Right cardiac atrium (tissue), 5 donors: ENCODE data around the gene E4F1. TPM values are rescaled to one million over a fixed set of nuclear protein-coding genes. Genes with fewer than 3 reads are reported as not detected.

Experiments
- ATAC-seq, 2 donors: fragments of 200-7000 bp; cut with Tn5 transposase; one replicate each; pipeline versions ENCODE4 v1.8.0 to v1.9.1; 2020; ENCODE audit warnings: moderate library complexity in 2 of 2, mild to moderate bottlenecking in 1 of 2
- DNase-seq, 3 donors: peaks; one replicate each; pipeline ENCODE4 v3.0.0-alpha.2; 2020
- H3K27ac ChIP-seq: one replicate; pipeline ENCODE4 v1.5.1; 2013; ENCODE audit warnings: mild to moderate bottlenecking, low read length, control low read depth, moderate library complexity
- H3K27me3 ChIP-seq: one replicate; pipeline ENCODE4 v1.6.1; 2013; ENCODE audit not compliant: control insufficient read depth, insufficient read depth
- H3K4me1 ChIP-seq: one replicate; pipeline ENCODE4 v1.6.1; 2013; ENCODE audit warnings: low read length; ENCODE audit not compliant: control insufficient read depth, insufficient read depth
- H3K4me3 ChIP-seq: one replicate; pipeline ENCODE4 v1.5.1; 2013; ENCODE audit warnings: low read length, control low read depth
- H3K9me3 ChIP-seq: one replicate; pipeline ENCODE4 v1.6.1; 2013; ENCODE audit warnings: low read length; ENCODE audit not compliant: control insufficient read depth
- WGBS: extraction: QIAGEN DNeasy Blood & Tissue Kit; methylation state at CpG from one replicate; pipeline ENCODE4 v1.1.7; 2013; 5-methylcytosine and 5-hydroxymethylcytosine counted together
- intact Hi-C, 4 donors: fragments of 100-400 bp; cut with DNase I; formaldehyde crosslinking; loops; one replicate each; pipeline versions ENCODE4 v1.11.0 to v1.14.0; 2022 to 2023
- polyA plus RNA-seq: library from polyadenylated mRNA; stranded (reverse); fragments of 200-250 nt; gene quantifications from one replicate; pipeline ENCODE4 v1.2.3, GENCODE V29; 2013
- total RNA-seq, 4 donors: library from RNA; stranded (reverse); fragmentation: NEBNext Ultra II Directional; extraction: Animal tissue kit (Norgen Biotek cat#: 25700); gene quantifications; one replicate each; pipeline ENCODE4 v1.2.1, GENCODE V29; 2021
- donor health status: healthy with polysubstance abuse.
- donor health status: DM: no; HTN: yes; CAD: no.
- donor health status: DM: no; HTN: no; CAD: no.
- donor health status: DM: no; HTN: yes; CAD: no; lungs with severe emphysema.
- donor health status: DM: yes; HTN: yes; CAD: no.

The E4F1 gene
- total and polyA plus RNA-seq, 5 donors = 11.8 to 16.1 (median 13.8) TPM

GRCh38 chr16:2208308-2208707 is 15.1 kb upstream of the E4F1 start:
- WGBS = 71% methylated on average over 23 of the region's 23 CpGs
- Histone ChIP-seq H3K27ac (no peak overlapping the region), H3K27me3 (no peaks in the 10 kb centered on the region), H3K4me3 (no peak overlapping the region), H3K9me3 (no peaks in the 10 kb centered on the region), H3K4me1 (peaks cover 17% of the 10 kb centered on the region)
- no peak for ATAC-seq
- DNase-seq = peak in 1 of 3 donors; percentile 63
- intact Hi-C loops = loop anchor here in 1 of 4 donors (10.0 kb wide), 1 partner anchor 54 kb away; the partner anchor contains the start of gene TRAF7

- H3K4me3 ChIP-seq = no peak overlapping the region
- peaks cover 18% of the 10 kb centered on the region for H3K4me1 ChIP-seq
- no peaks in the 10 kb centered on the region for H3K27me3 ChIP-seq
- H3K9me3 ChIP-seq = no peaks in the 10 kb centered on the region
- 93% methylated on average over 9 of the region's 9 CpGs for WGBS
- H3K27ac ChIP-seq = no peak overlapping the region
- intact Hi-C loops = loop anchor here in 1 of 4 donors (10.0 kb wide), 1 partner anchor 54 kb away; the partner anchor contains the start of gene TRAF7
- DNase-seq (peak in 1 of 3 donors; percentile 58), ATAC-seq (no peak)
Observed at GRCh38 chr16:2208772-2209171, 14.6 kb upstream of the E4F1 start.

- DNase-seq (peak in 1 of 3 donors; percentile 56), ATAC-seq (no peak)
- Histone ChIP-seq H3K4me1 (peaks cover 19% of the 10 kb centered on the region), H3K4me3 (no peak overlapping the region), H3K27me3 (no peaks in the 10 kb centered on the region), H3K9me3 (no peaks in the 10 kb centered on the region), H3K27ac (no peak overlapping the region)
- WGBS = 87% methylated on average over 29 of the region's 29 CpGs
- intact Hi-C loops = loop anchor here in 1 of 4 donors (10.0 kb wide), 1 partner anchor 55 kb away; the partner anchor contains the start of gene TRAF7
Observed at GRCh38 chr16:2209258-2210008, 14.0 kb upstream of the E4F1 start.

GRCh38 chr16:2210009-2210332 is 13.4 kb upstream of the E4F1 start:
- H3K27ac ChIP-seq = no peak overlapping the region
- WGBS = 90% methylated on average over 17 of the region's 17 CpGs

GRCh38 chr16:2210386-2211365 is 12.7 kb upstream of the E4F1 start, which contains the start of gene BRICD5:
BRICD5 (minus strand) TSS chr16:2210863; CDS start chr16:2210833, 30 bp downstream.
- peak in 1 of 3 donors; percentile 63 for DNase-seq
- 68% methylated on average over 24 of the region's 24 CpGs for WGBS
- H3K4me1 ChIP-seq = peaks cover 15% of the 10 kb centered on the region
- no peaks in the 10 kb centered on the region for H3K27me3 ChIP-seq
- no peaks in the 10 kb centered on the region for H3K9me3 ChIP-seq
- no peak within 1 kb of the TSS for H3K4me3 ChIP-seq
- no peak for ATAC-seq
- H3K27ac ChIP-seq = no peak within 1 kb of the TSS
- intact Hi-C loops = no loop called here

More at GRCh38 chr16:2210009-2210332, 13.4 kb upstream of the E4F1 start:
- intact Hi-C loops = no loop called here
- DNase-seq (peak in 1 of 3 donors; percentile 57), ATAC-seq (no peak)
- H3K27me3 ChIP-seq = no peaks in the 10 kb centered on the region
- no peaks in the 10 kb centered on the region for H3K9me3 ChIP-seq
- H3K4me1 ChIP-seq = peaks cover 15% of the 10 kb centered on the region
- H3K4me3 ChIP-seq = no peak overlapping the region

DNA sequence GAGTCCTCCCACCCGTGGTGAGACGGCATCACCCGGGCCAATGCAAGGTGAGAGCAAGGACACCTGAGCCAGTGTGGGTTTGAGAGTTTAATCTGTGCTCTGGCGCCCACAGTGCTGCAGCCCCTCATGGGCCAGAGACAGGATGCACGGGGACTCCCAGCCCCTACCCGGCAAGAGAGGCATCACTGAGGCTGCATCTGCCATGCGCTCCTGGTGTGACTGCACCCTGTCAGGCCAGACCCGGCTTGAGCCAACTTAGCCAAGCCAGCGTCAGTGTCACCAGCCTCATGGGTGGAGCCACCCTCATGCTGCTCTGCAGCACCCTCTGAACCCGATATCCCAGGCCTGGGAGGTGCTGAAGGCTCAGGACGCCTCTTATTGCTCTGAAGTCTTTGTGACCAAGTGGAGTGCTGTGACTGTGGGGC is 11.5 kb upstream of the E4F1 start:
- ATAC-seq = no peak
- Histone ChIP-seq H3K27ac (peak overlapping the region; percentile 43), H3K27me3 (no peaks in the 10 kb centered on the region), H3K9me3 (no peaks in the 10 kb centered on the region), H3K4me1 (peaks cover 12% of the 10 kb centered on the region), H3K4me3 (no peak overlapping the region)
- DNase-seq = peak in 1 of 3 donors; percentile 61
- WGBS = 75% methylated on average over 11 of the region's 11 CpGs
- intact Hi-C loops = no loop called here

DNA sequence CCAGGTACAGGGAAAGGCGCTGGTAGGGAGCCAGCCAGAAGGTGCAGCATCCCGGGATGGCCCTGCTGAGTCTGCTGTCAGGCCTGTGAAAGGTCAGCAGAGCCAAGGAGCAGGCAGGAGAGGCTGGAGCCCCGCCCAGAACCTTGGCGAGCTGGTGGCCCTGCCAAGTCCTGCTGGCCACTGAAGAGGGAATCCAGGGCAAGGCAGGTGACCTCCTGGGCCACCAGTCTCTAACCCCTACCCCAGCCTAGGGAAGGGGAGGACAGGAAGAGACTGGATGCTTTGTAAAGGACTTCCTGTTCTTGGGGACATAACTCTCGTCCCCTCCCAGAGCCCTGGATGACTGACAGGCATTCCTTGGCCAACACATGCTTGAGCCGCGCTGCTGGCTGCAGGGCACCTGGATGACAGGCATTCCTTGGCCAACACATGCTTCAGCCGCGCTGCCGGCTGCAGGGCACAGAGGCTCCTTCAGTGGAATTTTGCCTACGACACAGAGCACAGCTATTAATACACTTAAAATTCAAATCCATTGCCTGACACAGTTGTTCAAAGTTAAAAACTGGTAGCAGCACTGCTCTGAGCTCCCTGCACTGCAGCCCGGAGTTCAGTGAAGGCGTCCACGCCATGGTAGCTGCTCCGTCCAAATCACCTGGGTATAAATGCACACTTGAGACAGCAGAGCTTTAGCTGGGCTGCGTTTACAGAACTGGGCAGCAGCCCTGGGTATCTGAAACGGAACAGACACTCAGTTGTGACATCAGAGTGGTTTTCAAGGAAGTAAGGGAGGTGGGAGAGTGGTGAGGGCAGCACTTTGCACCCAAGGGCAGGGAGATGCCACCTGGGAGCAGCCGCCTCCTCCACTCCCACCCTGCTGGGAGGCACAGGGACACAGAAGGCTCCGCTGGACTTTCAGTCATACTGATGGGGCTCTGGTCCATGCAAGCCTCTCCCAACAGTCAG is 10.7 kb upstream of the E4F1 start:
- peaks cover 12% of the 10 kb centered on the region for H3K4me1 ChIP-seq
- no peaks in the 10 kb centered on the region for H3K27me3 ChIP-seq
- DNase-seq (peak in 2 of 3 donors; percentile 66 to 72), ATAC-seq (no peak)
- intact Hi-C loops = no loop called here
- H3K9me3 ChIP-seq = no peaks in the 10 kb centered on the region
- H3K27ac ChIP-seq = peak overlapping the region; percentile 48
- WGBS = 47% methylated on average over 19 of the region's 19 CpGs
- H3K4me3 ChIP-seq = peak overlapping the region; percentile 85

DNA sequence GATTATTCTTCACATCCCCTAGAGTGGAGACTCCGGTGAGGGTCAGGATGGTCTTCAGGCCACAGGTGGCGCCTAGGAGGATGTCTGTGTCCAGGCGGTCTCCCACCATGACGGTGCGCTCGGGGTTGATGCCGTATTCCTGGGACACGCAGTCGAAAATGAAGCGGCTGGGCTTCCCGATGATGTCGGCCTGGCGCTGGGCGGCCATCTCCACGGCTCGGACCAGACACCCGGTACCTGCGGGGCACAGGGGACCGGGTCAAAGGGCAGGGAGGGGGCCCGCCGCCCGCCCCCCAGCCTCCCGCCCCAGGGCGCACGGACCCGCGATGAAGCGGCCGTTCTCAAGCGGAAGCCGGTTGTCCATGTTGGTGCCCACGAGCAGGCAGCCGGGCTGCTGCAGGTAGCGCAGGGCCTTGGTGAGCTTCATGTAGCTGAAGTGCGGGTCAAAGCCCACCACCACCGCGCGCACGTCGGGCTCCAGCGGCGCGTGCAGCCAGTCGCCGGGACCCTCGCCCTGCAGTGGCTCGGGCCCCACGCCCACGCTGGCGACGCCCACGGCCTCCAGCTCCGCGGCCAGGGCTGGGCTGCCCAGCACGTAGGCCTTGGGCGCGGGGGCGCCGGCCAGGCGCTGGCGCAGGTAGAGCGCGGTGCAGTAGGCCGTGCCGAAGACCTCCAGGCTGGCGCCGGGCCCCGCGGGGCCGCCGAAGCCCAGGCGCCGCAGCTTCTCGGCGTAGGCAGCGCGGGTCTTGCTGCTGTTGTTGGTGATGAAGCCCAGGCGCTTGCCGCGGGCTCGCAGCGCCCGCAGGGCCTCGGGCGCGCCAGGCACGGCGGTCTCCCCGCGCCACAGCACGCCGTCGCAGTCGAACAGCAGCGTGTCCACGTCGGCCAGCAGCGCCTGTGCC is 9.3 kb upstream of the E4F1 start:
- peaks cover 12% of the 10 kb centered on the region for H3K4me1 ChIP-seq
- ATAC-seq = no peak
- H3K9me3 ChIP-seq = no peaks in the 10 kb centered on the region
- peak overlapping the region; percentile 84 for H3K27ac ChIP-seq
- 1% methylated on average over 98 of the region's 98 CpGs for WGBS
- peak overlapping the region; percentile 85 for H3K4me3 ChIP-seq
- H3K27me3 ChIP-seq = no peaks in the 10 kb centered on the region
- intact Hi-C loops = no loop called here
- DNase-seq = peak in 2 of 3 donors; percentile 62 to 76

GRCh38 chr16:2214719-2214968 is 8.7 kb upstream of the E4F1 start, which contains the start of gene PGP:
PGP (minus strand) TSS chr16:2214840; CDS start chr16:2214777, 63 bp downstream.
- Histone ChIP-seq H3K4me3 (peak within 1 kb of the TSS; percentile 85), H3K9me3 (no peaks in the 10 kb centered on the region), H3K4me1 (peaks cover 12% of the 10 kb centered on the region), H3K27ac (peak within 1 kb of the TSS; percentile 84), H3K27me3 (no peaks in the 10 kb centered on the region)
- intact Hi-C loops = no loop called here
- DNase-seq (no peak), ATAC-seq (peak; percentile 92)
- WGBS = under 1% methylated on average over 48 of the region's 48 CpGs
